ENCODE results near the gene FBLIM1. TPM values are rescaled to one million over a fixed set of nuclear protein-coding genes. Genes with fewer than 3 reads are reported as not detected.

Gene FBLIM1
- total RNA-seq, 1 donor from 2014 or later, result not detected

DNA sequence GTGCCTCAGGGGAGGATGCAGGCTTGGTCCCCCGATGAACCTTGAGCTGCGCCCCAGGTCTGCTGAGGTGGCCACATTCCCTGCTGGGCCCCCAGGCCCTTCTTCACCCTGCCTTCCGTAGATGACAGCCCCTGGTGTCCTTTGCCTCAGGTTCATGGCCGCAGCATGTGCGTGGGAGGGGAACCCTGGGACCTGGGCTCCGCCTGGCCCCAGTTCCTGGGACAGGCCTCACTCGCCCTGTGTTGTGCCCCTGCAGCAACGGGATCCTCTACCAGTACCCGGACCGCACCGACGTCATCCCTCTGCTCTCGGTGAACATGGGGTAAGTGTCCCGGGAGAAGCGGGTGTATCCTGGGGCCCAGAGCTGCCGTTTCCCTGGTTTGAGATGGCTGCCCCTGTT lies 27.7 kb upstream of the FBLIM1 start:
- intact Hi-C loops (cut with micrococcal nuclease), result no loop called here
- Mint-ChIP-seq H3K27ac (no peak overlapping the region), H3K4me1 (peaks cover 5% of the 10 kb centered on the region), H3K4me3 (no peak overlapping the region), H3K9me3 (no peaks in the 10 kb centered on the region), H3K36me3 (ENCODE audit: low read depth) (peaks cover 74% of the 10 kb centered on the region), H3K27me3 (no peaks in the 10 kb centered on the region)
- TF ChIP-seq, protein P1, sequence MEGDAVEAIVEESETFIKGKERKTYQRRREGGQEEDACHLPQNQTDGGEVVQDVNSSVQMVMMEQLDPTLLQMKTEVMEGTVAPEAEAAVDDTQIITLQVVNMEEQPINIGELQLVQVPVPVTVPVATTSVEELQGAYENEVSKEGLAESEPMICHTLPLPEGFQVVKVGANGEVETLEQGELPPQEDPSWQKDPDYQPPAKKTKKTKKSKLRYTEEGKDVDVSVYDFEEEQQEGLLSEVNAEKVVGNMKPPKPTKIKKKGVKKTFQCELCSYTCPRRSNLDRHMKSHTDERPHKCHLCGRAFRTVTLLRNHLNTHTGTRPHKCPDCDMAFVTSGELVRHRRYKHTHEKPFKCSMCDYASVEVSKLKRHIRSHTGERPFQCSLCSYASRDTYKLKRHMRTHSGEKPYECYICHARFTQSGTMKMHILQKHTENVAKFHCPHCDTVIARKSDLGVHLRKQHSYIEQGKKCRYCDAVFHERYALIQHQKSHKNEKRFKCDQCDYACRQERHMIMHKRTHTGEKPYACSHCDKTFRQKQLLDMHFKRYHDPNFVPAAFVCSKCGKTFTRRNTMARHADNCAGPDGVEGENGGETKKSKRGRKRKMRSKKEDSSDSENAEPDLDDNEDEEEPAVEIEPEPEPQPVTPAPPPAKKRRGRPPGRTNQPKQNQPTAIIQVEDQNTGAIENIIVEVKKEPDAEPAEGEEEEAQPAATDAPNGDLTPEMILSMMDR (IDR thresholded peaks at IDR 0.05), result no peak
- ChIA-PET CTCF (no interaction called here), POLR2A (interaction anchor here (1.0 kb wide), 1 partner anchor 9 kb away, joined by 3 read pairs; no protein-coding TSS in a partner anchor)
- ATAC-seq (ENCODE audit: low read depth), result no peak
- no peak for DNase-seq

DNA sequence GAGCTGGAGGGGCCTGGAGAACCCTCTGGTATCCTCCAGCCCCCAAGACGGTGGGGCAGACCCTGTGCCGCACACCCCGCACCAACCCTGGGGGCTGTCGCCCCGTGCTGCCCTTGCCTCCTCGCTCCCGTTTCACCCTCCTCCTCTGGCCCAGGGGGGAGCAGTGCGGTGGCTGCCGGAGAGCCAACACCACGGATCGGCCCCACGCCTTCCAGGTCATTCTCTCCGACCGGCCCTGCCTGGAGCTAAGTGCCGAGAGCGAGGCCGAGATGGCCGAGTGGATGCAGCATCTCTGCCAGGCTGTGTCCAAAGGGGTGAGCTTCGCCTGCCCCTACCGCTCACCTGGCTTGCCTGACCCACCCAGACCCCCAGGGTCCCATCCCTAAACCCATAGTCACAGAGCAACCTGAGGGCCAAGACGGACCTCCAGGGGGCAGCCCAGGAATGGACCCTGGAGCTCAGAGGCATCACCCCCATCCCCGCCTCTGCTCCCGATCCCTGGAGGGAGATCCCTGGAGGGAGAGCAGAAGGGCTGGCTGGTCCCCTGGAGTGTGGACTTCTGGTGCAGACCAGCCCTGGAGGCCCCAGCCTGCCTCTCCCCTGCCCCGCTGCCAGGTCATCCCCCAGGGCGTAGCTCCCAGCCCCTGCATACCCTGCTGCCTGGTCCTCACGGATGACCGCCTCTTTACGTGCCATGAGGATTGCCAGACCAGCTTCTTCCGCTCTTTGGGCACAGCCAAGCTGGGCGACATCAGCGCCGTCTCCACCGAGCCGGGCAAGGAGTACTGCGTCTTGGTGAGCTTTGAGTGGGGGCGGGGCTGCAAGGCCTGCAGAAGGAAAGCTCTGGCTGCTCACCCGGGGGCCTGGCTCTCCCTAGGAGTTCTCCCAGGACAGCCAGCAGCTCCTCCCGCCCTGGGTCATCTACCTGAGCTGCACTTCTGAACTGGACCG lies 26.6 kb upstream of the FBLIM1 start:
- Mint-ChIP-seq H3K27me3 (no peaks in the 10 kb centered on the region), H3K36me3 (ENCODE audit: low read depth) (peaks cover 64% of the 10 kb centered on the region), H3K9me3 (no peaks in the 10 kb centered on the region), H3K4me3 (no peak overlapping the region), H3K27ac (no peak overlapping the region), H3K4me1 (peaks cover 5% of the 10 kb centered on the region)
- ChIA-PET CTCF (no interaction called here), POLR2A (interaction anchor here (0.6 kb wide), 1 partner anchor 19 kb away, joined by 4 read pairs; no protein-coding TSS in a partner anchor)
- ATAC-seq (ENCODE audit: low read depth) (no peak), DNase-seq (no peak)
- TF ChIP-seq, protein P1 (IDR thresholded peaks at IDR 0.05), result no peak
- intact Hi-C loops (cut with micrococcal nuclease), result no loop called here

DNA sequence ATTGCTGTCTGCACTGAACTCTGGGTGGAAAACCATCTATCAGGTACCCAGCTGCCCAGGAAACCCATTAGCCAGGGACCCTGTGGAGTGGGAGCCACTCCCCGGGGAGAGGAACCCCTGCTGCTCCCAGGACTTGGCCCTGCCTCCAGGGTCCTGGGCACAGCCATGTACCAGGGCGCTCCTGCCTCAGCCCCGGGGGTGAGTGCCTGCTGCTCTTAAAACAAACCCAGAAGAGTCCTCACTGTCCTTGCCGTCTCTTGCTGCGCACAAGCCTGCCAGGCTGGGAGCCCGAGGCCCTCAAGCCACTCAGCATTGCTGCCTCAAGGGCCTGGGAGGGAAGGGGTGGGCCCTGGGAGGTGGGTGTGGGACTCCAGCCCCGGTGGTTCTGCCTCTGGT lies 25.9 kb upstream of the FBLIM1 start:
- Mint-ChIP-seq H3K9me3 (no peaks in the 10 kb centered on the region), H3K4me1 (peaks cover 5% of the 10 kb centered on the region), H3K27ac (no peak overlapping the region), H3K36me3 (ENCODE audit: low read depth) (peaks cover 58% of the 10 kb centered on the region), H3K4me3 (no peak overlapping the region), H3K27me3 (no peaks in the 10 kb centered on the region)
- POLR2A ChIA-PET, result no interaction called here
- TF ChIP-seq, protein P1 (IDR thresholded peaks at IDR 0.05), result no peak
- DNase-seq (no peak), ATAC-seq (ENCODE audit: low read depth) (no peak)
- CTCF ChIA-PET, result no interaction called here
- intact Hi-C loops (cut with micrococcal nuclease), result no loop called here

DNA sequence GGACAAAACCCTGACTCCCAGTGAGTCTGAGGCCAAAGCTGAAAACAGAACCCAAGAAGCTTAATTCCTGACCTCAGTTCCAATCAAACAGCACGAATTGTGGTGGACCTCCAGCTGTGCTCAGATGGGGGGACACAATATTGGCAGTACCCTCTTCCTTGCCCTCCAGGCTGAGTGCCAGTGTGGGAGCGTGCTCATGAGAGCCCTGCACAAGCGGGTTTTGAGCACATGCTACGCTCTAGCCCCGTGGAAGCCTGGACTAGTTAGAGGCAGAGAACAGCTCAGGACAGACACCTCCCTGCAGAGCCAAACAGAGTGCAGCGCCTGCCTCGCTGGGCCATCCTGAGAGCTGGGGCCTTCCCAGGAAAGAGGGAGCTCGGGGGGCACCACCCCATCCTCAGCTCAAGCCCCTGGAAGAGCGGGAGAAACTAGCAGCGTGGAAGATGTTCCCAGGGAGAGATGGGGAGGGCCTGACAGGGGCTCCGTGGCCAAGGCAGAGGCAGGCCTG lies 25.3 kb upstream of the FBLIM1 start:
- ATAC-seq (ENCODE audit: low read depth) (no peak), DNase-seq (no peak)
- Mint-ChIP-seq H3K36me3 (ENCODE audit: low read depth) (peaks cover 52% of the 10 kb centered on the region), H3K4me3 (no peak overlapping the region), H3K27ac (no peak overlapping the region), H3K9me3 (no peaks in the 10 kb centered on the region), H3K4me1 (peaks cover 5% of the 10 kb centered on the region), H3K27me3 (no peaks in the 10 kb centered on the region)
- TF ChIP-seq, protein P1 (IDR thresholded peaks at IDR 0.05), result no peak
- intact Hi-C loops (cut with micrococcal nuclease), result no loop called here
- POLR2A ChIA-PET, result no interaction called here
- CTCF ChIA-PET, result no interaction called here

DNA sequence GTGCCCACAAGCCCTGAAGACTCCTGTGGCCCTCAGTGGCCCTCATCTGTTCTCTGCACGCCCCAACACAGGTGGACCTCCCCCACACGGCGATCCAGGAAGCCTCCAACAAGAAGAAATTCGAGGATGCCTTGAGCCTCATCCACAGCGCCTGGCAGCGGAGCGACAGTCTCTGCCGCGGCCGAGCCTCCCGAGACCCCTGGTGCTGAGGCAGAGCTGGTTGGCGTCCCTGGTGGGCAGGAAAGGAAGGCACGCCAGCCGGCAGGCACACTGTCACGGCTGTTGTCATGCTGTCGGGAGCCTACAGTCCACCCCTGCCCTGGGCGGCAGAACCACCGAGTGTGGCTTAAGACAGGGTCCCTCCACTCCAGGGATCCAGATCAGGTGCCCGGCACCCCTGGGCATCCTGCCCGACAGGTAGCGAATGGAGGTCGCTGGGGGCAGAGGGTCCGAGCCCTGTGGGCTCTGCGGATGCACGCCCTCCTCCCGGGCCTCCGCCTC lies 24.8 kb upstream of the FBLIM1 start:
- intact Hi-C loops (cut with micrococcal nuclease), result no loop called here
- Mint-ChIP-seq H3K9me3 (no peaks in the 10 kb centered on the region), H3K4me1 (peaks cover 5% of the 10 kb centered on the region), H3K36me3 (ENCODE audit: low read depth) (peaks cover 47% of the 10 kb centered on the region), H3K27me3 (no peaks in the 10 kb centered on the region), H3K27ac (no peak overlapping the region), H3K4me3 (no peak overlapping the region)
- ChIA-PET POLR2A (no interaction called here), CTCF (no interaction called here)
- ATAC-seq (ENCODE audit: low read depth) (no peak), DNase-seq (no peak)
- TF ChIP-seq, protein P1 (IDR thresholded peaks at IDR 0.05), result no peak

All from activated B cell treated with CpG ODN at 0.5 μM for 24 hours (primary cell).